Measurements from ENCODE around the gene CFAP97.
A peak's percentile ranks its signal among the peaks of the same experiment; 100 is the strongest.

CFAP97 gene

GRCh38 chr4:185128272-185129119 lies 75.3 kb downstream of the CFAP97 start:
- Histone ChIP-seq H3K4me3 (IDR thresholded peaks at IDR 0.05; ENCODE audit: insufficient read depth, low read depth, low read length) (no peak overlapping the region), H3K27me3 (ENCODE audit: insufficient read depth, low read depth) (no peaks in the 10 kb centered on the region), H3K27ac (no peak overlapping the region), H2AFZ (ENCODE audit: low read depth) (no peak overlapping the region), H4K20me1 (ENCODE audit: insufficient read depth) (no peaks in the 10 kb centered on the region), H3K9ac (no peak overlapping the region), H3K4me1 (ENCODE audit: low read depth, poor library complexity, severe bottlenecking) (peaks cover 12% of the 10 kb centered on the region), H3K4me2 (no peak overlapping the region), H3K79me2 (ENCODE audit: insufficient read depth, low read depth) (no peaks in the 10 kb centered on the region), H3K36me3 (ENCODE audit: insufficient read depth) (no peaks in the 10 kb centered on the region; the same call in 1 of the 2 replicates)
- TF ChIP-seq, protein P1, sequence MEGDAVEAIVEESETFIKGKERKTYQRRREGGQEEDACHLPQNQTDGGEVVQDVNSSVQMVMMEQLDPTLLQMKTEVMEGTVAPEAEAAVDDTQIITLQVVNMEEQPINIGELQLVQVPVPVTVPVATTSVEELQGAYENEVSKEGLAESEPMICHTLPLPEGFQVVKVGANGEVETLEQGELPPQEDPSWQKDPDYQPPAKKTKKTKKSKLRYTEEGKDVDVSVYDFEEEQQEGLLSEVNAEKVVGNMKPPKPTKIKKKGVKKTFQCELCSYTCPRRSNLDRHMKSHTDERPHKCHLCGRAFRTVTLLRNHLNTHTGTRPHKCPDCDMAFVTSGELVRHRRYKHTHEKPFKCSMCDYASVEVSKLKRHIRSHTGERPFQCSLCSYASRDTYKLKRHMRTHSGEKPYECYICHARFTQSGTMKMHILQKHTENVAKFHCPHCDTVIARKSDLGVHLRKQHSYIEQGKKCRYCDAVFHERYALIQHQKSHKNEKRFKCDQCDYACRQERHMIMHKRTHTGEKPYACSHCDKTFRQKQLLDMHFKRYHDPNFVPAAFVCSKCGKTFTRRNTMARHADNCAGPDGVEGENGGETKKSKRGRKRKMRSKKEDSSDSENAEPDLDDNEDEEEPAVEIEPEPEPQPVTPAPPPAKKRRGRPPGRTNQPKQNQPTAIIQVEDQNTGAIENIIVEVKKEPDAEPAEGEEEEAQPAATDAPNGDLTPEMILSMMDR (conservative IDR thresholded peaks at IDR 0.05; ENCODE audit: low read depth, low read length), result no peak

GRCh38 chr4:185127021-185127925 lies 76.5 kb downstream of the CFAP97 start:
- Histone ChIP-seq H3K27me3 (ENCODE audit: insufficient read depth, low read depth) (no peaks in the 10 kb centered on the region), H4K20me1 (ENCODE audit: insufficient read depth) (no peaks in the 10 kb centered on the region), H3K27ac (no peak overlapping the region), H3K4me3 (IDR thresholded peaks at IDR 0.05; ENCODE audit: insufficient read depth, low read depth, low read length) (no peak overlapping the region), H3K9ac (no peak overlapping the region), H3K4me1 (ENCODE audit: low read depth, poor library complexity, severe bottlenecking) (peaks cover 24% of the 10 kb centered on the region), H3K79me2 (ENCODE audit: insufficient read depth, low read depth) (no peaks in the 10 kb centered on the region), H3K36me3 (ENCODE audit: insufficient read depth) (no peaks in the 10 kb centered on the region), H3K4me2 (no peak overlapping the region), H2AFZ (ENCODE audit: low read depth) (no peak overlapping the region)
- TF ChIP-seq, protein P1 (conservative IDR thresholded peaks at IDR 0.05; ENCODE audit: low read depth, low read length), result no peak

DNA sequence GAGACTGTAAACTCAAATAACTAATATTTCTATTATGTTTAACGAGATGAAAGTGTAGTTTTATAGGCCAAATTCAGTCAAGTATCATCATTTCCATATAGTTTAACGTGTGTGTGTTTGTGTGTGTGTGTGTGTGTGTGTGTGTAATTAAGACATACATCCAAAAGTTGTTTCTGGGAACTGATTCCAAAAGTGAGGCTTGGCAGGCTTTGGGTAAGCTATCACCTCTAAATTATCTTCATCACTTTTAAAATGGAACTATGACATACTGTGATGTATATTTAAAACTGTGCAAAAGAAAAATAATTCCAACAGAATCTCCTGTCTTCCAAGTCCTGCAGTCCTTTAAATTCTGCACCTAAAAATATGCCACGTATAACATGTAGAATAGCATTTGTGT lies 79.8 kb downstream of the CFAP97 start:
- Histone ChIP-seq H3K4me2 (peak overlapping the region; percentile 88; the same call in 1 of the 2 replicates), H4K20me1 (ENCODE audit: insufficient read depth) (no peaks in the 10 kb centered on the region), H3K9ac (no peak overlapping the region), H2AFZ (ENCODE audit: low read depth) (no peak overlapping the region), H3K36me3 (ENCODE audit: insufficient read depth) (no peaks in the 10 kb centered on the region), H3K27ac (no peak overlapping the region), H3K79me2 (ENCODE audit: insufficient read depth, low read depth) (no peaks in the 10 kb centered on the region), H3K27me3 (ENCODE audit: insufficient read depth, low read depth) (no peaks in the 10 kb centered on the region), H3K4me3 (IDR thresholded peaks at IDR 0.05; ENCODE audit: insufficient read depth, low read depth, low read length) (no peak overlapping the region), H3K4me1 (ENCODE audit: low read depth, poor library complexity, severe bottlenecking) (peaks cover 57% of the 10 kb centered on the region)
- TF ChIP-seq, protein P1 (conservative IDR thresholded peaks at IDR 0.05; ENCODE audit: low read depth, low read length), result no peak

GRCh38 chr4:185122681-185123345 lies 81.0 kb downstream of the CFAP97 start:
- Histone ChIP-seq H3K4me1 (ENCODE audit: low read depth, poor library complexity, severe bottlenecking) (peaks cover 64% of the 10 kb centered on the region), H3K36me3 (ENCODE audit: insufficient read depth) (no peaks in the 10 kb centered on the region), H3K27me3 (ENCODE audit: insufficient read depth, low read depth) (no peaks in the 10 kb centered on the region), H3K4me2 (peak overlapping the region; percentile 88), H3K27ac (peak overlapping the region; percentile 58), H4K20me1 (ENCODE audit: insufficient read depth) (no peaks in the 10 kb centered on the region), H2AFZ (ENCODE audit: low read depth) (peak overlapping the region; percentile 50), H3K79me2 (ENCODE audit: insufficient read depth, low read depth) (no peaks in the 10 kb centered on the region), H3K9ac (peak overlapping the region; percentile 12; the same call in 1 of the 2 replicates), H3K4me3 (IDR thresholded peaks at IDR 0.05; ENCODE audit: insufficient read depth, low read depth, low read length) (no peak overlapping the region)
- TF ChIP-seq, protein P1 (conservative IDR thresholded peaks at IDR 0.05; ENCODE audit: low read depth, low read length), result no peak

All from KMS-11 (cell line).